ENCODE data around the gene MRPL45.

The MRPL45 gene

DNA sequence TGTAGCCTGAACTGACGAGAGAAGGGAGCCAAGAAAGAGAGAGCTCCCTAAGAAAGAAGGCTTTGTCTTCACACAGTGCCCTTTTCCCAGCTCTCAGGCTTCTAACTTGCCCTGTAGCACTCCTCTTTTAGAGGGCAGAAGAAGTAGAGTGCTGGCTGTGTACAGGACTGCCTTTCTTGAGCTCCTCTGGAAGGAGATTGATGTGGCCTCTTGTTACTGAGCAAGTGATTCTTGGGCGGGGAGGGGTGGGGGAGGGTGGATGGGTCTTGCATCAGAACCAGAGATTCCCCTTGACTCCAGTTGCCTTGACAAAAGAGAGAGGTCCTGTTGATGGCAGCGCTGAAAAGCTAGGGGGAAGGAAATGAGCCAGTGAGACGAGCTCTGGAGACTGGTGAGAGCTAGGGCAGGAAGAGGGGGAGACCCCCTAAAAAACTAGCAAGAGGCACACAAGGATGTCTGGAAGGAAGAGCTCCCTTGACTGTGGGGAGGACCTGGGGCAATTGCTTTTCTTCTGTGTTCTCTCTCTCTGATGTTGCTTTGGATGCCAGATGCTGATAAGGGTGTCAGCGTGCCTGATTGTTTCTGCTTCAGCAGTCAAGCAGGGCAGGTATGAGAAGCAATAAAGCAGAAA is 28.4 kb downstream of the MRPL45 start:
- H3K4me3 ChIP-seq (ENCODE audit: low read length), result no peak overlapping the region
- TF ChIP-seq, protein P1, sequence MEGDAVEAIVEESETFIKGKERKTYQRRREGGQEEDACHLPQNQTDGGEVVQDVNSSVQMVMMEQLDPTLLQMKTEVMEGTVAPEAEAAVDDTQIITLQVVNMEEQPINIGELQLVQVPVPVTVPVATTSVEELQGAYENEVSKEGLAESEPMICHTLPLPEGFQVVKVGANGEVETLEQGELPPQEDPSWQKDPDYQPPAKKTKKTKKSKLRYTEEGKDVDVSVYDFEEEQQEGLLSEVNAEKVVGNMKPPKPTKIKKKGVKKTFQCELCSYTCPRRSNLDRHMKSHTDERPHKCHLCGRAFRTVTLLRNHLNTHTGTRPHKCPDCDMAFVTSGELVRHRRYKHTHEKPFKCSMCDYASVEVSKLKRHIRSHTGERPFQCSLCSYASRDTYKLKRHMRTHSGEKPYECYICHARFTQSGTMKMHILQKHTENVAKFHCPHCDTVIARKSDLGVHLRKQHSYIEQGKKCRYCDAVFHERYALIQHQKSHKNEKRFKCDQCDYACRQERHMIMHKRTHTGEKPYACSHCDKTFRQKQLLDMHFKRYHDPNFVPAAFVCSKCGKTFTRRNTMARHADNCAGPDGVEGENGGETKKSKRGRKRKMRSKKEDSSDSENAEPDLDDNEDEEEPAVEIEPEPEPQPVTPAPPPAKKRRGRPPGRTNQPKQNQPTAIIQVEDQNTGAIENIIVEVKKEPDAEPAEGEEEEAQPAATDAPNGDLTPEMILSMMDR (conservative IDR thresholded peaks at IDR 0.05; ENCODE audit: low read depth, low read length), result no peak
- DNase-seq (ENCODE audit: low read depth), result no peak

DNA sequence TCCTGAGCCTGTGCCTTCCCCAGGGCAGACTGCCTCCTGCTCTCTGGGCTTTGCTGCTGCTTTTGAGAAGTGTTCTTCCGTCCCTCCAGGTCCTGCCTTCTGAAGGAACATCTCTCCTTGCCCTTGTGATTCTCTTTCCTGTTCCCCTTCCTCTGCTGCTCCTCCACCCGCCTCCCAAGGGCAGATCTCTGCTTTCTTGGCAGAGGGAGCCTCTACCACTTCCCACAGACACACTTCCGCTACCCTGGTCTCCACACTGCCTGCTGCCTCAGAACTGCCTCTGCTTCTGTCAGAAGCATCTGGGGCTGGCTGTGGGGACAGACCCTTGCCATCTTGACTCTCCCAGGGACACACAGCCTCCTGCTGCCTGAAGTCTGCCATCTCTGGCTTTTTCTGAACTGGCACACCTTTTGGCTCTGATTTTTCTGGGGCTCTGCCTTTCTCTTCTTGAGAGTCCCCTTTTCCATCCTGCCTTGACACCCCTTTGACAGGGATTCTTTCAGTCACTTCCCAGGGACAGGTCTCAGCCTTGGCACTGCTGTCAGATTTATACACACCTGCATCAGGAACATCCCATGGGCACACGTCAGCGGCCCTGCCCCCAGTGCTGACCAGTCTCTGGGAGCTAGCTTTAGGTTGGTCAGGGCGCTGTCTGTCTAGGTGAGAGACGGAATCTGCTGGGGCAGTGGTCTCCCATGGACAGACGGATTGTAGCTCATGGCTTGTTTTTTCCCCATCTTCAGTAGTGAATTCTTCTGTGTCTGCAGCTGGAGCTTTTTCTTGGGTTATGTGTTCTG is 30.2 kb downstream of the MRPL45 start:
- H3K4me3 ChIP-seq (ENCODE audit: low read length), result no peak overlapping the region
- TF ChIP-seq, protein P1 (conservative IDR thresholded peaks at IDR 0.05; ENCODE audit: low read depth, low read length), result no peak

DNA sequence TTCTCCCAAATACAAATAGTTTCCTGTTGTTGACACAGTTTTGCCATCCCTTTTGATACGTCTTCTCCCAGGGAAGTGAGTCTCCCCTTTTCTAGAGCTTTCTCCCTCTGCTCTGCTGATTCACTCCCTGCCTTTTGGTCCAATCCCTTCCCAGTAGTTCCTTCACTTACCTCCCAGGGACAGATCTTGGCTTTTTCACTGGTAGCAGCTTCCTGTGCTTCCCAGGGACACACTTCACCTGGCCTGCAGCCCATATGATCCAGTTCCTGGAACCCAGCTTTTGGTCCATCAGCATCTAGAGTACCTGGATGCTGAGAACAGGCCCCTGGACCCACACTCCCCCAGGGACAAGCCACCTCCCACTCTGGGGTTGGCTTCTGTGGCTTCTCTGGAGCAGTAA is 31.0 kb downstream of the MRPL45 start:
- H3K4me3 ChIP-seq (ENCODE audit: low read length), result no peak overlapping the region
- no peak for DNase-seq (ENCODE audit: low read depth)
- TF ChIP-seq, protein P1 (conservative IDR thresholded peaks at IDR 0.05; ENCODE audit: low read depth, low read length), result no peak

More for the DNA sequence above, 30.2 kb downstream of the MRPL45 start:
- DNase-seq (ENCODE audit: low read depth), result no peak

DNA sequence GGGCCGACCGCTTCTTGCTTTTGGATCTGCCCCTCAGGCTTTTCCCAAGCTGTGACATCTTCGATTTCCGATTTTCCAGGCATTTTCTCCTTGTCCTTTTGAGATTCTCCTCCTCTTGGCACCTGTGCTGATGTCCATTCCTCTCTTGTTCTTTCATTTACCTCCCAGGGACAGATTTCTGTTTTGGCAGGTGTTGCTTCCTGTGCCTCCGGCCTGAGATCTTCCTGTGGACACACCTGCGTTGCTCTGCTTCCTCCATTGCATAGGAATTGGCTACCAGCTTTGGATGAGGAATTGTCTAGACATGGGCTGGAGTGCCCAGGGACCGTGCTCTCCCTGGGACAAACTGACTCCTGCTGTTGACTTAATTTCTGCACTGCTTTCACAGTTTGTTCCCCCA is 31.7 kb downstream of the MRPL45 start:
- no peak for DNase-seq (ENCODE audit: low read depth)
- TF ChIP-seq, protein P1 (conservative IDR thresholded peaks at IDR 0.05; ENCODE audit: low read depth, low read length), result no peak
- H3K4me3 ChIP-seq (ENCODE audit: low read length), result no peak overlapping the region

DNA sequence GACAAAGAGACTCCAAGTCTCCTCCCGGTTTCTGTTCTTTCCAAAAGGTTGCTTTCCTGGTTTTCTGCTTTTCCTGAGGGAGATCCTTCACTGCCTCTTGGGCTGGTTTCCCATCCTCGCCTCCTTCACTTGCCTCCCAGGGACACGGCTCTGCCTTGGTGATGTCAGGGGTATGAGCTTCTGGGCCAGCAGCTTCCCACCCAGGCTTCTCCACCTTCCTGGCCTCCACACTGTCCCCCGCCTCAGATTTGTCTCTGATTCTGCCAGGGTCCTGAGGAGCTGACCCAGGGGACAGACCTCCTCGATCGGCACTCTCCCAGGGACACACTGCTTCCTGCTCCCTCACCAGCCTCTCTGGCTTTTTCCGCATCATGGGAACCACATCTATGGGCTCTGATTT is 32.3 kb downstream of the MRPL45 start:
- no peak for DNase-seq (ENCODE audit: low read depth)
- TF ChIP-seq, protein P1 (conservative IDR thresholded peaks at IDR 0.05; ENCODE audit: low read depth, low read length), result no peak

DNA sequence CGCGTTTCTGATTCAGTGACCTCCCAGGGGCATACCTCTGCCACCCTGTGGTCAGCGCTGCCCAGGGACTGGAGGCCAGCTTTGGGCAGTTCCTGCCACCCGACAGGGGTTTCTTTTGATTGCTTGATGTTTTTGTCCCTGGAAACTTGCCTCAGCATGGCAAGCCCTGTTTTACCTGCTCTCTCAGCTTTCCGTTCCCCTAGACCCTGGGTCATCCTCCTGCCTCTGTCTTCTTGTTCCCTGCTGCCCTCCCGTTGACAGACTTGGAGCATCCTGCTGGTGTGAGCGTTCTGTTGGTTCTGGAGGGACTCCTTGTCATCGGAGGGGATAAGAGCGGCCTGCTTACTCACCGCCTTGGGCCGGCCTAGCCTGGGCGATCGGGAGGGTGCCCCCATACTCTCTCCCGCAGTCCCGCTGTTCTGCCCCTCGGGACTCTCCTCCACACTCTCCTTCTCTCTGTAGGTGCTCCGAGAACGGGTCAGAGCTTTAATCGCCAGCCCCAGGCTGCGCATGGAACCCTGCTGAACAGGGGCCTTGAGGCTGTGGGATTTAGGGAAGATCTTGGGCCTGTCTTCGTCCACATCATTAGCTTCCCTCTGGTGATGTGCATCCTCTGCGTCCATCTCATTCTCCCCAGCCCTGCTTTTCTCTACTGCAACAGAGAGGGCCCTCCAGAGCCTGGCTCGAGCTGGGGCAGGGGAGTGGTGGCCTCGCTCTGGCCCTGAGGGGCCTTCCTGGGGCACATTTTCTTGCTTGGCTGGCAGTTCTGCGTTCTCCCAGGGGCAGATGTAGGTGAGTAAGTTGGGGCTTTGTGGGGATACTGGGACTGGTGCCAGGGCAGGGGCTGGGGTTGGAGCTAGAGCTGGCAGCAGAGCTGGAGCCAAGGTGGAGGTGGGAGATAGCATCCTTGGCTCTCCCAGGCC is 33.1 kb downstream of the MRPL45 start:
- H3K4me3 ChIP-seq (ENCODE audit: low read length), result no peak overlapping the region
- DNase-seq (ENCODE audit: low read depth), result no peak
- TF ChIP-seq, protein P1 (conservative IDR thresholded peaks at IDR 0.05; ENCODE audit: low read depth, low read length), result no peak

More for the DNA sequence above, 32.3 kb downstream of the MRPL45 start:
- H3K4me3 ChIP-seq (ENCODE audit: low read length), result no peak overlapping the region

Data from retinal pigment epithelial cell (primary cell).